ENCODE results near the gene CAVIN3.
A peak's percentile ranks its signal among the peaks of the same experiment; 100 is the strongest.

Gene CAVIN3, protein sequence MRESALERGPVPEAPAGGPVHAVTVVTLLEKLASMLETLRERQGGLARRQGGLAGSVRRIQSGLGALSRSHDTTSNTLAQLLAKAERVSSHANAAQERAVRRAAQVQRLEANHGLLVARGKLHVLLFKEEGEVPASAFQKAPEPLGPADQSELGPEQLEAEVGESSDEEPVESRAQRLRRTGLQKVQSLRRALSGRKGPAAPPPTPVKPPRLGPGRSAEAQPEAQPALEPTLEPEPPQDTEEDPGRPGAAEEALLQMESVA

DNA sequence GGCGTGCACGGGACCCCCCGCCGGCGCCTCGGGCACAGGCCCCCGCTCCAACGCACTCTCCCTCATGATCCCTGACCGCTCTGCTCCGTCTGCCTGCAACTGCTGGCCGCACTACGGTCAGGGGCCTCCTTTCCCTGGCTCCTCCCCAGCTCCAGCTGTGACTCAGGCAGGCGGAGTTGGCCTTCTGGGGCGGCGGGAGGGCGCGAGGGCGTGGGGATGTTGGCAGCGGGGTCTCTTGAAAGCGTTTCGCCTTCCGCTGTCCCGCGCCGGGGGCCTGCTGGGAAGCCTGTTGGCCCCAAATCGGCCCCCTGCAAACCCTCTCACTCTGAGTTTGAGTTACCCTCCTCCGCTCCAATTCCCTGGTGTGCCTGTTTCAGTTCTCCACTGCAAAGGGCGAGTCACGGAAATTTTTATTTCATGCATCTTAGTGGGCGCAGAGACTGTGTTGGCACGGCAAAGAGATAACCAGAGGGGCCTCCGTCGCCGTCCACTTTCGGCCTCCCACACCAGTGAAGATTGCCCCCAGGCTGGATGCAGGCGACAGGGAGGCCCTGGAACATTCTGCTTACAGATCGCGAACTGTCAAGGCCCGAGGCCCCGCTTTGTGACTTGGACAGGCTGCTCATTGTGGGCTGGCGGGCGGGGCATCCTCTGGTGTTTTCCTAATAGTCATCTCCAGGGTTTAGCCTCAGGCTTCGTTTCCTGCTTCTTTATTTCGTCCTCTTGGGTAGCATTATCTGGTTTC lies at the start of gene CAVIN3:
Gene CAVIN3 (minus strand): TSS at position 91 of the 745 bp plus-strand sequence. CDS start 25 bp downstream, at position 66.
- H3K27me3 Mint-ChIP-seq (ENCODE audit: low read depth, poor library complexity), result peaks cover 11% of the 10 kb centered on the region

GRCh38 chr11:6365659-6366058 lies 45.4 kb upstream of the CAVIN3 start:
- Mint-ChIP-seq H3K27me3 (ENCODE audit: low read depth, poor library complexity) (no peaks in the 10 kb centered on the region), H3K9me3 (no peaks in the 10 kb centered on the region), H3K27ac (no peak overlapping the region), H3K4me1 (no peaks in the 10 kb centered on the region), H3K36me3 (ENCODE audit: low read depth) (no peaks in the 10 kb centered on the region), H3K4me3 (no peak overlapping the region)
- no peak for TF ChIP-seq CTCF (IDR thresholded peaks at IDR 0.05)
- DNase-seq, result no peak

More for the DNA sequence above, at the start of gene CAVIN3:
- Mint-ChIP-seq H3K4me1 (peaks cover 40% of the 10 kb centered on the region), H3K36me3 (ENCODE audit: low read depth) (no peaks in the 10 kb centered on the region), H3K4me3 (peak within 1 kb of the TSS; percentile 79), H3K27ac (peak within 1 kb of the TSS; percentile 83), H3K9me3 (no peaks in the 10 kb centered on the region)
- peak; percentile 67 for DNase-seq
- TF ChIP-seq CTCF (IDR thresholded peaks at IDR 0.05), result no peak

DNA sequence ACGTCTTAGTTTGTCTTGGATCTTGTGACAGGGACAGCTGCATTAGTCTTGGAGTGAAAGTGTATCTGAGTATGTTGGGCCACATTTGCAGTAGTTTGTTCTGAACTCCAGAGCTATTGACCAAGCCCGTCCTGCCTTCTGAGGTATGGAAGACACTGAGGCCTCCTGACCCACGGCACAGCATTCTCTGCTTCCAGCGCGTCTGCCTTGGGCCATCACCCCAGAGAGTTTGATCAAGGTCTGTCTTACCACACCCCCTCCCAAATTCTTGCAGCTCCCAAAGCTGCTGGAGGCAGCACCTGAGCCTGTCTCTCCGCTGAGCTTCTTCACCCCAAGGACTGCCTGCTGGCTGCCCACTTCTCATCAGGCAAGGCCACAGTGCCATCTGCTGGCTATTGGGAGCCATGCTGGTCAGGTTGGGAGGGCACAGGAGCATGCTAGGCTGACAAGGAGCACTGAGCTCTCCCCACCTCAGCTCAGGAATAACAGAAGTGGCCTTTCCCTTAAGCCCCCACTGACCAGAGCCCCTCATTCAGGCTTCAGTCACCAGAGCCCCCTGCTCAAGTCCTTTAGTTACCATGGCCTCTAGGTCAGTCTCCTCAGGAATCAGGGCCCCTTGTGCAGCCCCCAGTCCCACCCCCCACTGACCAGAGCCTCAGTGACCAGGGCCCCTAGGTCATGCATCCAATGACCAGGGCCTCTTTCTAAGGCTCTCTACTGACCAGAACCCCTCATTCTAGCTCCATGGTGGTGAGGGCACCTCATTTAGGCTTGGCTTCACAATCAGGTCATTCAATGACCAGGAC lies 42.8 kb upstream of the CAVIN3 start:
- peak; percentile 82 for TF ChIP-seq CTCF (IDR thresholded peaks at IDR 0.05)
- Mint-ChIP-seq H3K4me3 (no peak overlapping the region), H3K36me3 (ENCODE audit: low read depth) (no peaks in the 10 kb centered on the region), H3K9me3 (no peaks in the 10 kb centered on the region), H3K4me1 (no peaks in the 10 kb centered on the region), H3K27ac (no peak overlapping the region), H3K27me3 (ENCODE audit: low read depth, poor library complexity) (no peaks in the 10 kb centered on the region)
- DNase-seq, result peak; percentile 80

- H3K4me1 Mint-ChIP-seq, result peaks cover under 1% of the 10 kb centered on the region
- no peaks in the 10 kb centered on the region for H3K9me3 Mint-ChIP-seq
- no peak for TF ChIP-seq CTCF (IDR thresholded peaks at IDR 0.05)
- DNase-seq, result no peak
- no peaks in the 10 kb centered on the region for H3K27me3 Mint-ChIP-seq (ENCODE audit: low read depth, poor library complexity)
- no peaks in the 10 kb centered on the region for H3K36me3 Mint-ChIP-seq (ENCODE audit: low read depth)
- H3K4me3 Mint-ChIP-seq, result no peak overlapping the region
- no peak overlapping the region for H3K27ac Mint-ChIP-seq
Measured at GRCh38 chr11:6362185-6362872, 42.0 kb upstream of the CAVIN3 start.

- H3K27me3 Mint-ChIP-seq (ENCODE audit: low read depth, poor library complexity), result no peaks in the 10 kb centered on the region
- no peak overlapping the region for H3K27ac Mint-ChIP-seq
- no peak for TF ChIP-seq CTCF (IDR thresholded peaks at IDR 0.05)
- H3K4me3 Mint-ChIP-seq, result no peak overlapping the region
- no peaks in the 10 kb centered on the region for H3K36me3 Mint-ChIP-seq (ENCODE audit: low read depth)
- H3K9me3 Mint-ChIP-seq, result no peaks in the 10 kb centered on the region
- DNase-seq, result no peak
- H3K4me1 Mint-ChIP-seq, result peaks cover 10% of the 10 kb centered on the region
Measured at GRCh38 chr11:6360183-6360582, 39.9 kb upstream of the CAVIN3 start.

All from nephron progenitor cell (in vitro differentiated cells).